Measurements from ENCODE around the gene SLFN5. TPM values are rescaled to one million over a fixed set of nuclear protein-coding genes. Genes with fewer than 3 reads are reported as not detected.

The SLFN5 gene
- total RNA-seq, 1 experiment from 2014 or later = 17.3 TPM

GRCh38 chr17:35239823-35240222 is 3.0 kb upstream of the SLFN5 start:
- ChIA-PET POLR2A (ENCODE audit: unreplicated experiment) (interaction anchor here (0.6 kb wide), 1 partner anchor 203 kb away, joined by 5 read pairs; no protein-coding TSS in a partner anchor), CTCF (no interaction called here)
- intact Hi-C loops (cut with micrococcal nuclease; ENCODE audit: unreplicated experiment) = loop anchor here (5.0 kb wide), 3 partner anchors 98 to 207 kb away; partner anchors contain the start of genes NLE1 and SLFN13
- Histone ChIP-seq H3K4me1 (replicated peaks; ENCODE audit: insufficient read depth) (peaks cover 14% of the 10 kb centered on the region), H3K36me3 (ENCODE audit: low read depth) (no peaks in the 10 kb centered on the region), H3F3A (ENCODE audit: insufficient read depth, low read depth) (peaks cover 20% of the 10 kb centered on the region), H3K27ac (no peak overlapping the region), H2AFZ (no peak overlapping the region), H3K79me2 (ENCODE audit: low read depth) (0 out of 2 replicates have a peak, but pooled peaks cover 5% of the 10 kb centered on the region), H3K9me2 (ENCODE audit: insufficient read depth) (no peaks in the 10 kb centered on the region), H3K4me3 (no peak overlapping the region), H4K20me1 (ENCODE audit: insufficient read depth) (no peaks in the 10 kb centered on the region), H3K9me3 (ENCODE audit: insufficient read depth, low read depth) (no peaks in the 10 kb centered on the region), H3K27me3 (ENCODE audit: insufficient read depth, low read depth) (peaks cover 4% of the 10 kb centered on the region; the same call in 1 of the 2 replicates), H3K4me2 (no peak overlapping the region)
- no peak for TF ChIP-seq CTCF (conservative IDR thresholded peaks at IDR 0.05)
- TF ChIP-seq EZH2 (IDR thresholded peaks at IDR 0.05; ENCODE audit: low read depth) = no peak
- DNase-seq = no peak
- no TSS peak for BruUV-seq (replicated peaks)

DNA sequence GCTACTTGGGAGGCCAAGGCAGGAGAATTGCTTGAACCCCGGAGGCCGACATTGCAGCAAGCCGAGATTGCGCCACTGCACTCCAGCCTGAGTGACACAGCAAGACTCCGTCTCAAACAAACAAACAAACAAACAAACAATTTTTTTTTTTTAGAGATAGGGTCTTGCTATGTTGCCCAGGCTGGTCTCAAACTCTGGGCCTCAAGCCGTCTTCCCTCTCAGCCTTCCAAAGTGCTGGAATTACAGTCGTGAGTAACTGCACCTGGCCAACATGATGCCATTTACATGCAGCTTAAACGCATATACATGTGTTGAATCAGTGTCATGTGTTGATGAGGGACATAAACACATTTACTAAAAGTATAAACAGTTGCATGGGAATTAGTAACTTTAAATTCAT is 2.0 kb upstream of the SLFN5 start:
- POLR2A ChIA-PET (ENCODE audit: unreplicated experiment) = interaction anchor here (0.7 kb wide), 1 partner anchor 206 kb away, joined by 5 read pairs; no protein-coding TSS in a partner anchor
- TF ChIP-seq CTCF (conservative IDR thresholded peaks at IDR 0.05) (no peak), EZH2 (IDR thresholded peaks at IDR 0.05; ENCODE audit: low read depth) (no peak)
- Histone ChIP-seq H3F3A (ENCODE audit: insufficient read depth, low read depth) (peaks cover 23% of the 10 kb centered on the region), H3K4me3 (no peak overlapping the region), H3K4me1 (replicated peaks; ENCODE audit: insufficient read depth) (peaks cover 24% of the 10 kb centered on the region), H3K27ac (no peak overlapping the region), H3K9me2 (ENCODE audit: insufficient read depth) (no peaks in the 10 kb centered on the region), H3K27me3 (ENCODE audit: insufficient read depth, low read depth) (peaks cover 4% of the 10 kb centered on the region; the same call in 1 of the 2 replicates), H3K79me2 (ENCODE audit: low read depth) (peaks cover 10% of the 10 kb centered on the region; the same call in 1 of the 2 replicates), H2AFZ (no peak overlapping the region), H4K20me1 (ENCODE audit: insufficient read depth) (no peaks in the 10 kb centered on the region), H3K9me3 (ENCODE audit: insufficient read depth, low read depth) (no peaks in the 10 kb centered on the region), H3K36me3 (ENCODE audit: low read depth) (no peaks in the 10 kb centered on the region), H3K4me2 (no peak overlapping the region)
- no peak for DNase-seq
- CTCF ChIA-PET = interaction anchor here (0.7 kb wide), 1 partner anchor 12 kb away, joined by 4 read pairs; no protein-coding TSS in a partner anchor
- intact Hi-C loops (cut with micrococcal nuclease; ENCODE audit: unreplicated experiment) = loop anchor here (5.0 kb wide), 3 partner anchors 99 to 206 kb away; partner anchors contain the start of genes NLE1 and SLFN13
- no TSS peak for BruUV-seq (replicated peaks)

GRCh38 chr17:35241520-35241919 is 1.4 kb upstream of the SLFN5 start:
- Histone ChIP-seq H3K36me3 (ENCODE audit: low read depth) (no peaks in the 10 kb centered on the region), H3F3A (ENCODE audit: insufficient read depth, low read depth) (peaks cover 23% of the 10 kb centered on the region), H3K27me3 (ENCODE audit: insufficient read depth, low read depth) (peaks cover 4% of the 10 kb centered on the region; the same call in 1 of the 2 replicates), H3K9me3 (ENCODE audit: insufficient read depth, low read depth) (no peaks in the 10 kb centered on the region), H3K79me2 (ENCODE audit: low read depth) (peaks cover 16% of the 10 kb centered on the region; the same call in 1 of the 2 replicates), H3K4me2 (peak overlapping the region; percentile 83), H2AFZ (no peak overlapping the region), H3K9me2 (ENCODE audit: insufficient read depth) (no peaks in the 10 kb centered on the region), H3K4me3 (peak overlapping the region; percentile 86), H3K4me1 (replicated peaks; ENCODE audit: insufficient read depth) (peaks cover 29% of the 10 kb centered on the region), H4K20me1 (ENCODE audit: insufficient read depth) (no peaks in the 10 kb centered on the region), H3K27ac (peak overlapping the region; percentile 99; the same call in 1 of the 2 replicates)
- intact Hi-C loops (cut with micrococcal nuclease; ENCODE audit: unreplicated experiment) = loop anchor here (5.0 kb wide), 3 partner anchors 99 to 206 kb away; partner anchors contain the start of genes NLE1 and SLFN13
- DNase-seq = no peak
- CTCF ChIA-PET = no interaction called here
- POLR2A ChIA-PET (ENCODE audit: unreplicated experiment) = interaction anchor here (0.7 kb wide), 1 partner anchor 205 kb away, joined by 5 read pairs; no protein-coding TSS in a partner anchor
- TF ChIP-seq EZH2 (IDR thresholded peaks at IDR 0.05; ENCODE audit: low read depth) (no peak), CTCF (conservative IDR thresholded peaks at IDR 0.05) (no peak)
- BruUV-seq (replicated peaks) = no TSS peak
